ENCODE data around the gene KRTAP10-2. TPM values are rescaled to one million over a fixed set of nuclear protein-coding genes. Genes with fewer than 3 reads are reported as not detected.

KRTAP10-2 gene
- polyA plus RNA-seq, 1 donor (not counting 4 experiments of a cell fraction or from before 2014, with no cell fraction given), result not detected

GRCh38 chr21:44557491-44558328, 6.4 kb upstream of the KRTAP10-2 start:
- Histone ChIP-seq H3K4me3 (ENCODE audit: control insufficient read depth in 2 of 3, extremely low read depth in 1 of 3, insufficient read depth in 2 of 3, low read depth in 1 of 3, low read length in 3 of 3) (no peak overlapping the region), H2AFZ (ENCODE audit: control insufficient read depth, low read length) (no peak overlapping the region), H3K9me1 (ENCODE audit: control insufficient read depth, extremely low read depth, insufficient read depth, low read length) (no peaks in the 10 kb centered on the region), H4K20me1 (ENCODE audit: control insufficient read depth, extremely low read depth, insufficient read depth, low read length) (no peaks in the 10 kb centered on the region), H3K36me3 (ENCODE audit: control insufficient read depth in 2 of 2, extremely low read depth in 1 of 2, insufficient read depth in 2 of 2, low read length in 2 of 2) (no peaks in the 10 kb centered on the region), H3K79me2 (ENCODE audit: control insufficient read depth, insufficient read depth, low read length) (no peaks in the 10 kb centered on the region), H3K4me2 (ENCODE audit: control insufficient read depth, extremely low read depth, insufficient read depth, low read depth, low read length) (no peak overlapping the region), H3K27me3 (ENCODE audit: control insufficient read depth, extremely low read depth, insufficient read depth, low read length) (peaks cover 5% of the 10 kb centered on the region), H3K4me1 (ENCODE audit: control insufficient read depth, extremely low read depth, insufficient read depth, low read length) (no peaks in the 10 kb centered on the region), H3K9ac (ENCODE audit: control insufficient read depth, extremely low read depth, insufficient read depth, low read length) (no peak overlapping the region), H3K27ac (ENCODE audit: control insufficient read depth, insufficient read depth, low read length) (no peak overlapping the region), H3K9me3 (ENCODE audit: control insufficient read depth, low read depth, low read length) (no peaks in the 10 kb centered on the region)
- TF ChIP-seq CTCF (optimal IDR thresholded peaks at IDR 0.05 in 1 of 3, IDR thresholded peaks at IDR 0.05 in 1 of 3, conservative IDR thresholded peaks at IDR 0.05 in 1 of 3; ENCODE audit: extremely low read depth in 1 of 3, insufficient read depth in 2 of 3, low read length in 3 of 3) (no peak), EZH2 (IDR thresholded peaks at IDR 0.05; ENCODE audit: low read length) (no peak)
- DNase-seq (ENCODE audit: low read depth, low spot score) (no peak), FAIRE-seq (no peak)
- dilution Hi-C loops (cut with MboI; ENCODE audit: extremely low pct_ligation_motif_present, low sequenced_read_pairs), result no loop called here

- H3K79me2 ChIP-seq (ENCODE audit: control insufficient read depth, insufficient read depth, low read length), result no peaks in the 10 kb centered on the region
- FAIRE-seq (no peak), DNase-seq (ENCODE audit: low read depth, low spot score) (no peak)
- no peak overlapping the region for H3K4me3 ChIP-seq (ENCODE audit: control insufficient read depth in 2 of 3, extremely low read depth in 1 of 3, insufficient read depth in 2 of 3, low read depth in 1 of 3, low read length in 3 of 3)
- TF ChIP-seq CTCF (optimal IDR thresholded peaks at IDR 0.05 in 1 of 3, IDR thresholded peaks at IDR 0.05 in 1 of 3, conservative IDR thresholded peaks at IDR 0.05 in 1 of 3; ENCODE audit: extremely low read depth in 1 of 3, insufficient read depth in 2 of 3, low read length in 3 of 3) (no peak), EZH2 (IDR thresholded peaks at IDR 0.05; ENCODE audit: low read length) (no peak)
- H3K4me2 ChIP-seq (ENCODE audit: control insufficient read depth, extremely low read depth, insufficient read depth, low read depth, low read length), result no peak overlapping the region
- no peaks in the 10 kb centered on the region for H4K20me1 ChIP-seq (ENCODE audit: control insufficient read depth, extremely low read depth, insufficient read depth, low read length)
- H3K9me3 ChIP-seq (ENCODE audit: control insufficient read depth, low read depth, low read length), result no peaks in the 10 kb centered on the region
- H2AFZ ChIP-seq (ENCODE audit: control insufficient read depth, low read length), result no peak overlapping the region
- no peak overlapping the region for H3K27ac ChIP-seq (ENCODE audit: control insufficient read depth, insufficient read depth, low read length)
- no peak overlapping the region for H3K9ac ChIP-seq (ENCODE audit: control insufficient read depth, extremely low read depth, insufficient read depth, low read length)
- dilution Hi-C loops (cut with MboI; ENCODE audit: extremely low pct_ligation_motif_present, low sequenced_read_pairs), result no loop called here
- peaks cover 7% of the 10 kb centered on the region for H3K27me3 ChIP-seq (ENCODE audit: control insufficient read depth, extremely low read depth, insufficient read depth, low read length)
- H3K9me1 ChIP-seq (ENCODE audit: control insufficient read depth, extremely low read depth, insufficient read depth, low read length), result no peaks in the 10 kb centered on the region
- no peaks in the 10 kb centered on the region for H3K36me3 ChIP-seq (ENCODE audit: control insufficient read depth in 2 of 2, extremely low read depth in 1 of 2, insufficient read depth in 2 of 2, low read length in 2 of 2)
- H3K4me1 ChIP-seq (ENCODE audit: control insufficient read depth, extremely low read depth, insufficient read depth, low read length), result no peaks in the 10 kb centered on the region
Observed at GRCh38 chr21:44556879-44557278, 5.6 kb upstream of the KRTAP10-2 start.
